Adrenal gland (tissue), 5 donors: Measurements from ENCODE around the gene BACH2.

Experiments used
- CTCF ChIP-seq, 6 experiments: fragments of 450-650 bp in 4 of 6; fragments of 200-600 bp in 2 of 6; sonication (generic) in 1 of 6; IDR thresholded peaks; 1 replicate in 5 of 6; 2 replicates in 1 of 6; pipeline versions ENCODE4 v1.5.1 to v1.8.0; 2016 to 2021; ENCODE audit warnings: antibody characterized with exemption in 6 of 6, mild to moderate bottlenecking in 2 of 6, moderate library complexity in 1 of 6
- POLR2A ChIP-seq, 2 donors: fragments of 450-650 bp; IDR thresholded peaks; one replicate each; pipeline ENCODE4 v1.6.1; 2017; ENCODE audit warnings: antibody characterized with exemption in 2 of 2, mild to moderate bottlenecking in 2 of 2, moderate library complexity in 1 of 2
- donor health status: DM: no; HTN: no; CAD: no.

- no peak for TF ChIP-seq CTCF (IDR thresholded peaks at IDR 0.05)
- no peak for TF ChIP-seq POLR2A (IDR thresholded peaks at IDR 0.05)
These were observed 401.3 kb downstream of the BACH2 start for GRCh38 chr6:89895276-89895874.
